Neural progenitor cell (in vitro differentiated cells): ENCODE results near the gene FAIM2.

Source experiments
- EZH2 ChIP-seq: fragments of 200-600 bp; sonication (generic); IDR thresholded peaks from 2 replicates; pipeline ENCODE4 v1.6.1; 2017; ENCODE audit warnings: antibody characterized with exemption, mild to moderate bottlenecking, moderate library complexity
- EZH2phosphoT487 ChIP-seq: fragments of 200-600 bp; sonication (generic); IDR thresholded peaks from 2 replicates; pipeline ENCODE4 v1.6.1; 2017; ENCODE audit warnings: antibody characterized with exemption
- TF ChIP-seq, protein P1 (sequence below): fragments of 200-600 bp; sonication (generic); IDR thresholded peaks from 2 replicates; pipeline ENCODE4 v1.5.1; 2017; ENCODE audit warnings: antibody characterized with exemption, mild to moderate bottlenecking

DNA sequence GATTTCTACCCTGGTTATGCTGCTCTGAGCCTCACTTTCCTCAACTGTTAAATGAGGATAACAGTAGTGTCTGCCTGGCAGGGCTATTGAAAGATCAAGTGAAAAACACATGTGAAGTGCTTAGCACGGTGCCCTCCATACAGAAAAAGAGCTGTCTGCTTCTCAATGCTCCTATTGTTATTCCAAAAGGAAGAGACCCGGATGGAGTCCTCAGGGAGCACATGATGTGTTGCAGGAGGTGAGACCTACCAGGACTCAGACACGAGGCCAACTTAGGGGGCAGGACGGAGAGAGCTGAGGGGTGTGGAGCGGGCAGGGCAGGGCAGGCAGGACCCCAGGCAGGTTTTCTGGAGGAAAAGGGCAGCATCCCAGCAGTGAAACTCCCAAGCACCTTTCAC is 8.9 kb downstream of the FAIM2 start:
- TF ChIP-seq, protein P1, sequence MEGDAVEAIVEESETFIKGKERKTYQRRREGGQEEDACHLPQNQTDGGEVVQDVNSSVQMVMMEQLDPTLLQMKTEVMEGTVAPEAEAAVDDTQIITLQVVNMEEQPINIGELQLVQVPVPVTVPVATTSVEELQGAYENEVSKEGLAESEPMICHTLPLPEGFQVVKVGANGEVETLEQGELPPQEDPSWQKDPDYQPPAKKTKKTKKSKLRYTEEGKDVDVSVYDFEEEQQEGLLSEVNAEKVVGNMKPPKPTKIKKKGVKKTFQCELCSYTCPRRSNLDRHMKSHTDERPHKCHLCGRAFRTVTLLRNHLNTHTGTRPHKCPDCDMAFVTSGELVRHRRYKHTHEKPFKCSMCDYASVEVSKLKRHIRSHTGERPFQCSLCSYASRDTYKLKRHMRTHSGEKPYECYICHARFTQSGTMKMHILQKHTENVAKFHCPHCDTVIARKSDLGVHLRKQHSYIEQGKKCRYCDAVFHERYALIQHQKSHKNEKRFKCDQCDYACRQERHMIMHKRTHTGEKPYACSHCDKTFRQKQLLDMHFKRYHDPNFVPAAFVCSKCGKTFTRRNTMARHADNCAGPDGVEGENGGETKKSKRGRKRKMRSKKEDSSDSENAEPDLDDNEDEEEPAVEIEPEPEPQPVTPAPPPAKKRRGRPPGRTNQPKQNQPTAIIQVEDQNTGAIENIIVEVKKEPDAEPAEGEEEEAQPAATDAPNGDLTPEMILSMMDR: no peak
- TF ChIP-seq EZH2 (no peak), EZH2phosphoT487 (no peak)
